Upper lobe of right lung (tissue), 1 donor: ENCODE results near the gene ENTPD6. TPM values are rescaled to one million over a fixed set of nuclear protein-coding genes. Genes with fewer than 3 reads are reported as not detected.
A peak's percentile ranks its signal among the peaks of the same experiment; 100 is the strongest.

Experiments used
- ATAC-seq: fragments of 200-7000 bp; cut with Tn5 transposase; one replicate; pipeline ENCODE4 v1.9.1; 2020; ENCODE audit warnings: mild to moderate bottlenecking, moderate library complexity
- DNase-seq: peaks from one replicate; pipeline ENCODE4 v3.0.0-alpha.2; 2020
- H3K27ac ChIP-seq: fragments of 200-600 bp; one replicate; pipeline ENCODE4 v1.8.0; 2022
- H3K27me3 ChIP-seq: fragments of 200-600 bp; one replicate; pipeline ENCODE4 v1.8.0; 2022; ENCODE audit warnings: mild to moderate bottlenecking
- H3K36me3 ChIP-seq: fragments of 200-600 bp; one replicate; pipeline ENCODE4 v1.8.0; 2022
- H3K4me1 ChIP-seq: fragments of 200-600 bp; one replicate; pipeline ENCODE4 v1.8.0; 2022
- H3K4me3 ChIP-seq: fragments of 200-600 bp; one replicate; pipeline ENCODE4 v1.8.0; 2022; ENCODE audit warnings: mild to moderate bottlenecking
- H3K9me3 ChIP-seq: fragments of 200-600 bp; one replicate; pipeline ENCODE4 v1.8.0; 2022
- CTCF ChIP-seq: fragments of 200-600 bp; IDR thresholded peaks from one replicate; pipeline ENCODE4 v1.8.0; 2022; ENCODE audit warnings: antibody characterized with exemption
- intact Hi-C: fragments of 100-400 bp; cut with DNase I; formaldehyde crosslinking; loops from one replicate; pipeline ENCODE4 v1.11.0; 2022
- total RNA-seq: library from RNA; stranded (reverse); fragmentation: NEBNext Ultra II Directional; extraction: Animal tissue kit (Norgen Biotek cat#: 25700); gene quantifications from one replicate; pipeline ENCODE4 v1.2.1, GENCODE V29; 2021
- donor health status: DM: no; HTN: yes; CAD: no; lungs with severe emphysema.

Gene ENTPD6
- total RNA-seq, 1 donor from 2014 or later, result 75.6 TPM

DNA sequence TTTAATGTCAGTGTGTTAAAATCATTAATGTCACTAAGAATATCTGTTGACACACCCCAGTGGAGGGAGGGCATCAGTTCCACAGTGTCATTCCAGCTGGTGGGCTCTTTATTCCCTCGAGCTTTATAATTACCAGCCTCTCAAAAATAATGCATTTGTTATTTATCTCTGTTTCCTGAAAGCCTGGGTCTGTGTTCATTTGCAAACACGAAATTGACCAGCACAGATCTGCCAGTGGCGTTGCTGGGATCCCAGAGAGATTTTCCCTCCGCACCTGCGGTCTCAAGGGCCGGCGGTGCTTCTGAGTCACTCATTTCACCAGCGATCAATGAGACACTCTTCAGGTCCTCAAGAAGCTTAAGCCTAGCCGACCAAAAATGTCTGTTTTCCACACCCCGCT is 46.7 kb downstream of the ENTPD6 start:
- Histone ChIP-seq H3K27ac (no peak overlapping the region), H3K4me1 (peaks cover 11% of the 10 kb centered on the region), H3K27me3 (no peaks in the 10 kb centered on the region), H3K36me3 (no peaks in the 10 kb centered on the region), H3K9me3 (no peaks in the 10 kb centered on the region), H3K4me3 (no peak overlapping the region)
- intact Hi-C loops, result no loop called here
- no peak for TF ChIP-seq CTCF
- DNase-seq, result no peak
- no peak for ATAC-seq

DNA sequence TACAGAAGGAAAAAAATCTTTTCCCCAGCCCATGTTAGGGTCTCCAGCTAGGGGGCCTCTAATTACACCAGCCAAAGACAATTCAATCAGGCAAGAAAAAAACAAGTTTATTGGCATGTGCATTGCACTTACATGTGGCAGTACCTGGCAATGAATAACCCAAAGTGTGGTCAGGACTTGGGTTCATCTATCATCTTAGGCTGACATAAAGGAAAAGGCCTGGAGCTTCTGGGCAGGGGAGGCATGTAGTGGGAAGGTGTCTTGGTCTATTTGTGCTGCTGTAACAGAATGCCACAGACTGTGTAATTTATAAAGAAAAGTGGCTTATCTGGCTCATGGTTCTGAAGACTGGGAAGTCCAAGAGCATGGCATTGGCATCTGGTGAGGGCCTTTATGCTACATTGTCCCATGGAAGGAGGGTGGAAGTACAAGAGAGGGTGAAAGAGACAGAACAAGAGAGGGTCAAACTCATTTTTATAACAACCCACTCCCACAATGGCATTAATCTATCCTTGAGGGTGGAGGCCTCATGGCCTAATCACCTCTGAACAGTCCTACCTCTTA is 48.0 kb downstream of the ENTPD6 start:
- Histone ChIP-seq H3K4me3 (no peak overlapping the region), H3K27me3 (no peaks in the 10 kb centered on the region), H3K9me3 (no peaks in the 10 kb centered on the region), H3K4me1 (peaks cover 7% of the 10 kb centered on the region), H3K36me3 (no peaks in the 10 kb centered on the region), H3K27ac (no peak overlapping the region)
- ATAC-seq (no peak), DNase-seq (no peak)
- intact Hi-C loops, result no loop called here
- TF ChIP-seq CTCF, result no peak

DNA sequence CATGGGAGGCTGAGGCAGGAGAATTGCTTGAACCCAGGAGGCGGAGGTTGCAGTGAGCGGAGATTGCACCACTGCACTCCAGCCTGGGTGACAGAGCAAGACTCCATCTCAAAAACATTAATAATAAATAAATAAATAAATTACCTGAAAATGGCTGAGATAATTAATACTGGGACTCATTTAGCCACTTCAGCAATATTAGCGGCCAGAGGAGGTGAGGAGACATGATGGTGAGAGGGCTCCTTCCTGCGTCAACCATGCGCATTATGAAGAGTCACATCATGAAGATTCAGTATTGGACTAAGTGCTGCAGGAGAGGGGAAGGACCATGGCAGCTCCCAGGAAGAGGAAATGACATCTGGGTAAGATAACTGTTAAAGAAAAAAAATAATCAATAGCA is 49.5 kb downstream of the ENTPD6 start:
- Histone ChIP-seq H3K4me3 (no peak overlapping the region), H3K9me3 (no peaks in the 10 kb centered on the region), H3K27me3 (no peaks in the 10 kb centered on the region), H3K27ac (no peak overlapping the region), H3K4me1 (peaks cover 19% of the 10 kb centered on the region), H3K36me3 (no peaks in the 10 kb centered on the region)
- ATAC-seq, result no peak
- intact Hi-C loops, result no loop called here
- TF ChIP-seq CTCF, result no peak
- DNase-seq, result no peak

DNA sequence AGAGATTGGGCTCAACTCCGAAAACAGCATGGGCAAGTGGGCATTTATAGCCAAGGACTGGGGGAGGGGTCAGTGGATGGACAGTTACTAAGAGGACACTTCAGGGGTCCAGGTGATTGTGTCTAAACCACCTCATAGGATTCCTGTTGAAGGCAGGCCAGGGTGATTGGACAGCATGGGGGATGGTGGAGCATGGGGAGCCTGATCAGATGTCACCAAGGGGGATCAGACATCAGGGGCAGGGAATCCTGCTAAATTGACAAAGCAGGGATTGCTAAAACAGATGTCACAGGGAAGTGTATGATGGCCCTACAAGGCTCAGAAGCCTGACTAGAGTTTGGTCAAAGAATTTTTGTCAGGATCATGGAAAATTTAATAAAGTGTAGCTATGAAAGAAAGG is 49.9 kb downstream of the ENTPD6 start:
- no peak for DNase-seq
- no peak for TF ChIP-seq CTCF
- intact Hi-C loops, result no loop called here

GRCh38 chr20:25246182-25246999 is 50.9 kb downstream of the ENTPD6 start:
- DNase-seq (no peak), ATAC-seq (no peak)
- no peak overlapping the region for H3K27ac ChIP-seq
- intact Hi-C loops, result no loop called here
- H3K4me1 ChIP-seq, result peaks cover 20% of the 10 kb centered on the region
- no peaks in the 10 kb centered on the region for H3K9me3 ChIP-seq
- no peaks in the 10 kb centered on the region for H3K27me3 ChIP-seq
- TF ChIP-seq CTCF, result no peak
- peak overlapping the region; percentile 75 for H3K4me3 ChIP-seq
- H3K36me3 ChIP-seq, result no peaks in the 10 kb centered on the region

More for the DNA sequence above, 49.9 kb downstream of the ENTPD6 start:
- H3K27me3 ChIP-seq, result no peaks in the 10 kb centered on the region
- no peak overlapping the region for H3K4me3 ChIP-seq
- peaks cover 20% of the 10 kb centered on the region for H3K4me1 ChIP-seq
- ATAC-seq, result no peak
- no peaks in the 10 kb centered on the region for H3K9me3 ChIP-seq
- H3K36me3 ChIP-seq, result no peaks in the 10 kb centered on the region
- no peak overlapping the region for H3K27ac ChIP-seq
